Spleen (tissue), 11 donors: ENCODE data around the gene SYPL2. TPM values are rescaled to one million over a fixed set of nuclear protein-coding genes. Genes with fewer than 3 reads are reported as not detected.
A peak's percentile ranks its signal among the peaks of the same experiment; 100 is the strongest.

Experiments used
- DNase-seq: peaks from one replicate; pipeline ENCODE4 v3.0.0-alpha.2; 2020
- H3K27ac ChIP-seq, 8 donors: fragments of 200-600 bp; sonication (generic) in 7 of 8; 1 replicate in 4 of 8; 2 replicates in 4 of 8; pipeline versions ENCODE4 v1.5.0 to v1.8.0; 2016 to 2021; ENCODE audit warnings: inconsistent platforms in 4 of 8, mild to moderate bottlenecking in 4 of 8, moderate library complexity in 1 of 8
- H3K27me3 ChIP-seq, 7 donors: fragments of 200-600 bp; sonication (generic) in 6 of 7; replicated peaks in 1 of 7; 1 replicate in 4 of 7; 2 replicates in 3 of 7; pipeline versions ENCODE4 v1.5.0 to v1.8.0; 2016 to 2021; ENCODE audit warnings: inconsistent platforms in 3 of 7, mild to moderate bottlenecking in 1 of 7
- H3K36me3 ChIP-seq, 6 donors: fragments of 200-600 bp; sonication (generic) in 5 of 6; 1 replicate in 4 of 6; 2 replicates in 2 of 6; pipeline versions ENCODE4 v1.5.0 to v1.8.0; 2016 to 2021; ENCODE audit warnings: inconsistent platforms in 2 of 6
- H3K4me1 ChIP-seq, 6 donors: fragments of 200-600 bp; sonication (generic) in 5 of 6; 1 replicate in 3 of 6; 2 replicates in 3 of 6; pipeline versions ENCODE4 v1.5.0 to v1.8.0; 2016 to 2021; ENCODE audit warnings: inconsistent platforms in 3 of 6
- H3K4me3 ChIP-seq, 8 donors: fragments of 200-600 bp; sonication (generic) in 7 of 8; 1 replicate in 4 of 8; 2 replicates in 4 of 8; pipeline versions ENCODE4 v1.5.0 to v1.8.0; 2016 to 2021; ENCODE audit warnings: inconsistent platforms in 4 of 8, mild to moderate bottlenecking in 4 of 8, moderate library complexity in 2 of 8
- H3K9me3 ChIP-seq, 8 donors: fragments of 200-600 bp; sonication (generic) in 7 of 8; 1 replicate in 4 of 8; 2 replicates in 4 of 8; pipeline versions ENCODE4 v1.5.0 to v1.8.0; 2016 to 2021; ENCODE audit warnings: inconsistent platforms in 4 of 8
- CTCF ChIP-seq, 11 experiments: fragments of 200-600 bp in 7 of 11; fragments of 450-650 bp in 4 of 11; sonication (generic) in 4 of 11; IDR thresholded peaks in 8 of 11; conservative IDR thresholded peaks in 3 of 11; 1 replicate in 7 of 11; 2 replicates in 4 of 11; pipeline versions ENCODE4 v1.4.0 to v1.8.0; 2016 to 2021; ENCODE audit warnings: antibody characterized with exemption in 11 of 11, inconsistent platforms in 4 of 11, mild to moderate bottlenecking in 1 of 11
- POLR2A ChIP-seq, 3 donors: fragments of 450-650 bp; IDR thresholded peaks; one replicate each; pipeline ENCODE4 v1.5.1; 2017; ENCODE audit warnings: antibody characterized with exemption in 3 of 3, mild to moderate bottlenecking in 1 of 3
- POLR2AphosphoS5 ChIP-seq, 3 donors: sonication (generic); formaldehyde crosslinking; IDR thresholded peaks; one replicate each; pipeline ENCODE4 v1.5.1; 2017; ENCODE audit warnings: antibody characterized with exemption in 3 of 3
- WGBS, 5 donors: extraction: QIAGEN DNeasy Blood & Tissue Kit in 3 of 5; methylation state at CpG; one replicate each; pipeline versions ENCODE4 v1.1.5 to v1.1.7; 2013 to 2018; 5-methylcytosine and 5-hydroxymethylcytosine counted together
- intact Hi-C: fragments of 100-400 bp; cut with DNase I; formaldehyde crosslinking; loops from one replicate; pipeline ENCODE4 v1.15.0; 2023; ENCODE audit warnings: low total_unique reads
- polyA plus RNA-seq, 3 donors: library from polyadenylated mRNA; stranded (reverse); fragments of 200-250 nt; gene quantifications; one replicate each; pipeline ENCODE4 v1.2.1, GENCODE V29; 2013
- total RNA-seq, 7 donors: library from RNA; depleted of rRNA in 3 of 7; stranded (reverse); fragments of >200 nt in 3 of 7; fragmentation: NEBNext Ultra II Directional in 4 of 7; extraction: Animal tissue kit (Norgen Biotek cat#: 25700) in 4 of 7; gene quantifications; one replicate each; pipeline versions ENCODE4 v1.1.0 to v1.2.1, GENCODE V29; 2016 to 2021
- donor health status: healthy with polysubstance abuse.
- donor health status: DM: no; HTN: no; CAD: no; lungs with moderate emphysema.
- donor health status: DM: no; HTN: no; CAD: no.
- donor health status: Bipolar disorder and iron deficiency.
- donor health status: healthy.
- donor health status: DM: no; HTN: no; CAD: no.
- donor health status: DM: yes; HTN: yes; CAD: no.

SYPL2 gene
- total and polyA plus RNA-seq, 10 donors, result 0.26 to 2.5 (median 0.97) TPM

GRCh38 chr1:109498161-109498801 lies 31.9 kb downstream of the SYPL2 start:
- 75 to 80% (median 78%) methylated on average over 12 of the region's 12 CpGs for WGBS, 5 donors
- Histone ChIP-seq H3K4me3 (no peak overlapping the region), H3K27me3 (no peaks in the 10 kb centered on the region), H3K36me3 (peaks cover 0 to 74% (median 30%) of the 10 kb centered on the region in 6 donors), H3K4me1 (peaks cover 20 to 96% (median 85%) of the 10 kb centered on the region in 6 donors), H3K9me3 (no peaks in the 10 kb centered on the region), H3K27ac (peak overlapping the region in 4 of 8 donors; percentile 18 to 54 (median 33))
- DNase-seq, result no peak
- no peak for TF ChIP-seq POLR2A (IDR thresholded peaks at IDR 0.05)
- peak; percentile 15 to 33 (median 17) for TF ChIP-seq POLR2AphosphoS5 (IDR thresholded peaks at IDR 0.05)
- TF ChIP-seq CTCF (IDR thresholded peaks at IDR 0.05 in 8 of 11, conservative IDR thresholded peaks at IDR 0.05 in 3 of 11), result peak in 10 of 11 experiments; percentile 6 to 66 (median 46)
- intact Hi-C loops, result no loop called here

GRCh38 chr1:109499081-109499480 lies 32.7 kb downstream of the SYPL2 start:
- Histone ChIP-seq H3K4me3 (no peak overlapping the region), H3K36me3 (peaks cover 0 to 74% (median 30%) of the 10 kb centered on the region in 6 donors), H3K9me3 (no peaks in the 10 kb centered on the region), H3K27ac (peak overlapping the region in 5 of 8 donors; percentile 8 to 82 (median 14)), H3K27me3 (no peaks in the 10 kb centered on the region), H3K4me1 (peaks cover 16 to 98% (median 82%) of the 10 kb centered on the region in 6 donors)
- intact Hi-C loops, result no loop called here
- TF ChIP-seq CTCF (IDR thresholded peaks at IDR 0.05 in 8 of 11, conservative IDR thresholded peaks at IDR 0.05 in 3 of 11), result no peak
- no peak for TF ChIP-seq POLR2A (IDR thresholded peaks at IDR 0.05)
- TF ChIP-seq POLR2AphosphoS5 (IDR thresholded peaks at IDR 0.05), result no peak
- 86 to 95% (median 90%) methylated on average over 7 of the region's 7 CpGs for WGBS, 5 donors
- DNase-seq, result no peak

GRCh38 chr1:109499661-109500536 lies 33.6 kb downstream of the SYPL2 start:
- no peaks in the 10 kb centered on the region for H3K27me3 ChIP-seq
- no peak overlapping the region for H3K4me3 ChIP-seq
- peak in 9 of 11 experiments; percentile 13 to 55 (median 45) for TF ChIP-seq CTCF (IDR thresholded peaks at IDR 0.05 in 8 of 11, conservative IDR thresholded peaks at IDR 0.05 in 3 of 11)
- TF ChIP-seq POLR2AphosphoS5 (IDR thresholded peaks at IDR 0.05), result no peak
- H3K9me3 ChIP-seq, result no peaks in the 10 kb centered on the region
- peaks cover 0 to 74% (median 30%) of the 10 kb centered on the region in 6 donors for H3K36me3 ChIP-seq
- H3K4me1 ChIP-seq, result peaks cover 13 to 99% (median 78%) of the 10 kb centered on the region in 6 donors
- intact Hi-C loops, result no loop called here
- H3K27ac ChIP-seq, result peak overlapping the region in 5 of 8 donors; percentile 11 to 82 (median 55)
- no peak for DNase-seq
- 59 to 80% (median 67%) methylated on average over 4 of the region's 4 CpGs for WGBS, 5 donors
